NCI-H2081 (cell line): ENCODE results near the gene GPR34.
A peak's percentile ranks its signal among the peaks of the same experiment; 100 is the strongest.

ENCODE experiments used
- DNase-seq, 2 experiments: peaks; one replicate each; lab custom pipeline; 2025; lab: John Stamatoyannopoulos, UW

GPR34 gene

GRCh38 chrX:41734530-41734929 lies 45.8 kb downstream of the GPR34 start:
- peak; percentile 6 to 8 for DNase-seq

DNA sequence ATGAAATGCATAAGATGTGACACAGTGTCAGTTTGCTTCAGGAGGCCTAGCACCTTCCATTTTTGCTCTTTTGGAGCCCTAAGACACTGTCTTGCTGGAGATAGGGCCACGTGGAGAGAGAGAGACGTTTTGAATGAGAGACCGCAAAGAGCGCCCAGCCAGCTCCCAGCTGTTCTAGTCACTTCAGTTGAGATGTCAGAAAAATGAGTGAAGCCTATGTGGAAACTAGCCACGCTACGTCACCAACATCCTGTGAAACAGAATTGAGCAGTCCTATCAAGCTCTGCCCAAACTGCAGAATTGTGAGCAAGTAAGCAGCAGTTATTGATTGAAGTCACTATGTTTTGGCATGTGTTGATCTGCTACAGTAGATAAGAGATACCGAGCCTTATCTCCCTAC lies 48.3 kb downstream of the GPR34 start:
- DNase-seq = no peak

DNA sequence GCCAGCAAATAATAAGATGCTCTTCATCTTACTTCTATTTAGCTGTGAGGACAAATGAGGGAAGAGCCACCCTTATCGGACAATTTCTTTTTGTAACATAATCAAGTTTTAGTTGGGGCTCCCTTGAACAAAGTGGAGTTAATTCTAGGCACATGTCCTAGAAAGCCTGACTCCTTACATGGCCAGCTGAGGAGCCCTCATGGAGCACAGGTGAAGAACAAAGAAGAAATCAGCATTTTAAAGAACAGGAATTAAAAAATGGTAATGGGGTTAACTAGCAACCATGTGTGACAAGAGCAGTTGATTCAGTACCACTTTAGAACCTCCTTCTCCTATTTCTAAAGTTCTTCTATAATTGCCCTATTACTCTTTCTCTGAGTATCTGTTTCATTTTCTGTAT lies 51.1 kb downstream of the GPR34 start:
- no peak for DNase-seq
